Measurements from ENCODE around the gene C10orf90.

DNA sequence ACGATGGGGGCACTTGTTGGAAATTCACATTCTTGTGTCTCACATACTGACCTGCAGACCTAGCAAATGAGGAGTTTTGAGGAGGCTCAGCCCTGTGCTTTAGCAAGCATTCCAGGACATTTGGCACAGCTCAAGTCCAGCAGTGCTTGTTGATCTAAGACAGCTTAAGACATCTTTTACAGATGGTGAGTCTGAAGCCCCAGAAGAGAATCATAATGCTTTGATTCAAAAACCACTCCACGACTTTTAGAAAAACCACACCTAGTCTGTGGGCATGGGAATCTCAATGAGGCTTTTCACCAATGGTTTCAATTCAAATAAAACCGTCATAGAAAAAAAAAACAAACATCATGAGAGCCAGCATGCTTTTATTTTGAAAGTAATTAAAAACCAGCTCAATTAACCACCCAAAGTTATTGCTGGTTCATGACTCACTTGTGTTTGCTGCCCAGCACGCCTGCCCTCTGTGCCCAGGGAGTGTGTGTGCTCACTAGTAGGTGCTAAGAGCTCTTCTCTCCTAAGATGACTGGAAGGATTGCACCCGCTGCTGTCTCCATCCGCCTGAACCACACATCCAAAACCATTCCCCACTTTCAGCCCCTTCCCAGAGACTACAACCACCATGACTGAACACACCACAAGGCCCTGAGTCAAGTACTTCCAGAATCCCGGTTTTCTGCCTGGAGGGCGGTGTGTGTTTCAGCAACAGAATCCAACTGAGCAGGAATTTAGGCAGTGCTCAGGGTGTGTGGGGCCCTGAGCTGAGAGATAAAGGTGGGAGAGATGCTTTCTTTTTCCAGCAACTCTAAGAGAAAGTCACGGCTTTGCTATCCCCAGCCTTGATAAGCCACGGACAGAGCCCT lies 152.0 kb downstream of the C10orf90 start:
- TF ChIP-seq, protein P1, sequence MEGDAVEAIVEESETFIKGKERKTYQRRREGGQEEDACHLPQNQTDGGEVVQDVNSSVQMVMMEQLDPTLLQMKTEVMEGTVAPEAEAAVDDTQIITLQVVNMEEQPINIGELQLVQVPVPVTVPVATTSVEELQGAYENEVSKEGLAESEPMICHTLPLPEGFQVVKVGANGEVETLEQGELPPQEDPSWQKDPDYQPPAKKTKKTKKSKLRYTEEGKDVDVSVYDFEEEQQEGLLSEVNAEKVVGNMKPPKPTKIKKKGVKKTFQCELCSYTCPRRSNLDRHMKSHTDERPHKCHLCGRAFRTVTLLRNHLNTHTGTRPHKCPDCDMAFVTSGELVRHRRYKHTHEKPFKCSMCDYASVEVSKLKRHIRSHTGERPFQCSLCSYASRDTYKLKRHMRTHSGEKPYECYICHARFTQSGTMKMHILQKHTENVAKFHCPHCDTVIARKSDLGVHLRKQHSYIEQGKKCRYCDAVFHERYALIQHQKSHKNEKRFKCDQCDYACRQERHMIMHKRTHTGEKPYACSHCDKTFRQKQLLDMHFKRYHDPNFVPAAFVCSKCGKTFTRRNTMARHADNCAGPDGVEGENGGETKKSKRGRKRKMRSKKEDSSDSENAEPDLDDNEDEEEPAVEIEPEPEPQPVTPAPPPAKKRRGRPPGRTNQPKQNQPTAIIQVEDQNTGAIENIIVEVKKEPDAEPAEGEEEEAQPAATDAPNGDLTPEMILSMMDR (IDR thresholded peaks at IDR 0.05; ENCODE audit: poor library complexity), result no peak
- TF ChIP-seq EZH2 (IDR thresholded peaks at IDR 0.05; ENCODE audit: borderline replicate concordance), result no peak

Data from hepatocyte (in vitro differentiated cells).